ENCODE data around the gene CFAP43.

DNA sequence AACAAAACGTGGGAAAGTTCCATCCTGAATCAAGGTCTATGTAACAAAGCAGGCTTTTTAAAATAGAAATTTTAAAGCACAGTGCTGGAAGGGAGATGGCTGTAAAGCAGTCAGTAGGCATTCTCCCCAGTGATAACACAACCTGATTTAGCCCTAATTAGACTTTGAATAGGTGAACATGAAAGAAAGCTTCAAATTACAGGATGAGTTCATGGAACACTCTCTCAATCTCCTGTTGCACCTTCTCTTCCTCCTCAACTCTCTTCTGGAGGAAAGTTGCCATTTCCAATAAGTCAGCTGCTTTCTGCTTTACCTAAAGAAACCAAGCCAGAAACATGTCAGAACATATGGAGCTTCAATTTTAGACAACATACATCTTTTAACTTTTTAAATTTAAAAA, 90.1 kb downstream of the CFAP43 start:
- TF ChIP-seq CTCF (IDR thresholded peaks at IDR 0.05) = no peak
- no peak for TF ChIP-seq EZH2 (IDR thresholded peaks at IDR 0.05; ENCODE audit: borderline replicate concordance, insufficient read depth, low read depth, low read length, poor library complexity, severe bottlenecking)
